ENCODE results near the gene MED17. TPM values are rescaled to one million over a fixed set of nuclear protein-coding genes. Genes with fewer than 3 reads are reported as not detected.

MED17 gene
- 38.4 TPM for total RNA-seq

GRCh38 chr11:93784145-93784934, at the start of gene MED17:
Gene MED17 (plus strand): TSS chr11:93784282. CDS start chr11:93784514, 232 bp downstream.

GRCh38 chr11:93741094-93741881, 42.8 kb upstream of the MED17 start, which contains the start of the genes C11orf54 and TAF1D:
Gene C11orf54 (plus strand): TSS chr11:93741672. CDS start chr11:93747394, 5,722 bp downstream.
Gene TAF1D (minus strand): TSS chr11:93741495. CDS start chr11:93739304, 2,191 bp downstream.

DNA sequence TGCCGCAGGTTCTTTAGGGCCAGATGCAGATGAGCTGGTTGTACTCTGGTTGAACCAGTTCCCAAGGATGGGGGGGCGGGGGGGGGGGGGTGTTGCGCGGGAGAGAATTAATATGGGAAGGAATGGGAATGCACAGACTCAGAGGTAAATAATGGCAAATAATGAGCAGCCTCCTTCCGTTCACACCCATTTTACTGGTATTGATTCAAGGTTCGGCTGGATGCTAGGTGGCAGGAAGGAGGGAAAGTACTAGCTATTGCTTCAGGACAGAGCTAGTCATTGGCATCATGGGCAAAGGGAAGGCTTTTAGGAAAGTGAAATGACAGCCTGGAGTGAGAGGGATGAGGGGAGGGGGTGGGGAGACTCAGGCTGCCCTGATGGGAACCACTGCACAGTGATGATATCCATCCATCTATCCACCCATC, 66.5 kb downstream of the MED17 start, which contains the start of gene VSTM5:
TSS of gene VSTM5 (minus strand) at position 25 of the 425 bp plus-strand sequence. CDS start 116 bp downstream, outside the sequence.

Small RNAs within 50 kb of the gene (small RNA-seq; reads per million reads assigned to genes)
- gene RF00019 (ENCODE audit: low replicate concordance), result not detected
- gene SNORA40 (ENCODE audit: low replicate concordance), result not detected

Other genes with a start within 250 kb of the MED17 start
- gene SMCO4, start 240.9 kb upstream of the MED17 start, total RNA-seq, result 12.8 TPM
- 20.0 TPM for gene CEP295, start 122.6 kb upstream of the MED17 start, total RNA-seq
- gene TAF1D, start 42.8 kb upstream of the MED17 start, total RNA-seq, result 113 TPM
- gene C11orf54, start 42.6 kb upstream of the MED17 start, total RNA-seq, result 67.7 TPM
- 1.9 TPM for gene VSTM5, start 66.3 kb downstream of the MED17 start, total RNA-seq
- gene HEPHL1, start 237.1 kb downstream of the MED17 start, total RNA-seq, result not detected

Measured in metanephros (tissue), 2 donors.